Dedifferentiated amniotic fluid mesenchymal stem cell (primary cell): ENCODE measurements around the gene GNG13.
"Not testable (repeated sequence)": the region's sequence is repeated elsewhere in the genome, so short reads cannot be mapped to it uniquely, and the experiment has no call there.

Experiments used
- DNase-seq: peaks from one replicate; pipeline ENCODE4 v3.0.0-alpha.2; 2016; ENCODE audit errors: extremely low spot score

GNG13 gene, protein sequence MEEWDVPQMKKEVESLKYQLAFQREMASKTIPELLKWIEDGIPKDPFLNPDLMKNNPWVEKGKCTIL

DNA sequence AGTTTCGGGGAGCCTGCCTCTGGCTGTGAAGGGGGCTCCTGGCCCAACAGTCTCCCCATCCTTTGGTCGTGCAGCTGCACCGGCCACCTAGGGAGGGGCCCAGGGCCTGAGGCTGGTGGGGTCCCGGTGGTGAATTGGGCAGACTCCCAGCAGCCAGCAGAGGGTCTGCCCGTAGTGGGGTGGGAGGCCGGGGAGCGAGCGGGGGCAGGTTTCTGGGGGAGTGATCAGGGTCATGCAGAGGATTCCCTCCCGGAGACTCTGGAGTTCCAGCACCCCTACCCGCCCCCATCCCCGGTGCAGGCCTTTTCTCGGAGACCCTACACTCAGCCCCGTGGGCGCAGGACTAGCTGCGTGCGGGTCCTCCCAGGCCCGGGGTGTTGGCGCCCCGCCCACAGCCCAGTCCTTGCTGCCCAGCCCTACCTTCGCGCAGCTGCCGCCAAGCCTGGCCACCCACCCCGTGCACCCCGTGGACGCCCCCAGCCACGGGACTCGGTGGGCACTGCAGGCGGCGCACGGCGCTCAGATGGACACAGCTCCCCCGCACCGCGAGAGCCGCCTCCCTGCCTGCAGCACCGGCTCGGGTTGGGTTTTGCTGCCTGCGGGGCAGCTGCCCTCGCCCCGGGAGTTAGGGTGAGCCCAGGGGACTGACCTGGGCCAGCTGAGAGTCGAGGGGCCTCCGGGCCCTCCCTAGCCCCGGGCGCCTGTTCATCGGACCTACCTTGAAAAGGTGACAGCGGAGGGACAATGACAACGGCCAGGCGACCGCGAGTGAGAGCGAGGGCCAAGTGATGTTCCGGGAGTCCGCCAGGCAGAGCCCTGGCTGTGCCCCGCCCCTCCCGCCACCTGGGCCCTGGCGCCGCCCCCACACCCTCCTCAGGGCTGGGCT is at the start of gene GNG13:
TSS of gene GNG13 (minus strand) at position 787 of the 886 bp plus-strand sequence. CDS start 1,657 bp downstream, outside the sequence.
- DNase-seq, result no peak

DNA sequence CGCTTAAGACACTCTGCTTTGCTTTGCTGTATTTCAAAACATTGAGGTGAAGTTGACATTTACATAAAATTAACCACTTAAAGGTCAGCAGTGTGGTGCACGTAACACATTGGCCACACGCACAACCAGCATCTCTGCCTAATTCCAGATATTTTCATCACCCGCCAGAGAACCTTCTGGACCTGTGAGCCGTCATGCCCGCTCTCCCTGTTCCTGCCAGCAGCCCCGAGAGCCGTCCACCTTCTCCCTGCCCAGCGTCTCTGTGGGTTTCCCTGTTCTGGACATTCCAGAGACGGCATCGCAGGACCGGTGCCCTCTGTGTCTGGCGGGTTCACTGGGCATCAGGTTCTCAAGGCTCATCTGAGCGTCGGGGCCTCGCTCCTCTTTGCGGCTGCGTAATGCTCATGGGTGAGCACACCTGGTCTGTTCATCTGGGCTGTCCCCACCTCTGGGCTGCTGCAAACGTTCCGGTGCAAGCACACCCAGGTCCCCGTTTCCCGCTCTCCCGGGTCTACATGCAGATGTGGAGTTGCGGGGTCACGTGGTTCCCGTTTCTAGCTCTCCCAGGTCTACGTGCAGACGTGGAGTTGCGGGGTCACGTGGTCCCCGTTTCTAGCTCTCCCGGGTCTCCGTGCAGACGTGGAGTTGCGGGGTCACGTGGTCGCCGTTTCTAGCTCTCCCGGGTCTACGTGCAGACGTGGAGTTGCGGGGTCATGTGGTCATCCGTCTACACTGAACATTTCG is 48.1 kb upstream of the GNG13 start:
- DNase-seq, result no peak

DNA sequence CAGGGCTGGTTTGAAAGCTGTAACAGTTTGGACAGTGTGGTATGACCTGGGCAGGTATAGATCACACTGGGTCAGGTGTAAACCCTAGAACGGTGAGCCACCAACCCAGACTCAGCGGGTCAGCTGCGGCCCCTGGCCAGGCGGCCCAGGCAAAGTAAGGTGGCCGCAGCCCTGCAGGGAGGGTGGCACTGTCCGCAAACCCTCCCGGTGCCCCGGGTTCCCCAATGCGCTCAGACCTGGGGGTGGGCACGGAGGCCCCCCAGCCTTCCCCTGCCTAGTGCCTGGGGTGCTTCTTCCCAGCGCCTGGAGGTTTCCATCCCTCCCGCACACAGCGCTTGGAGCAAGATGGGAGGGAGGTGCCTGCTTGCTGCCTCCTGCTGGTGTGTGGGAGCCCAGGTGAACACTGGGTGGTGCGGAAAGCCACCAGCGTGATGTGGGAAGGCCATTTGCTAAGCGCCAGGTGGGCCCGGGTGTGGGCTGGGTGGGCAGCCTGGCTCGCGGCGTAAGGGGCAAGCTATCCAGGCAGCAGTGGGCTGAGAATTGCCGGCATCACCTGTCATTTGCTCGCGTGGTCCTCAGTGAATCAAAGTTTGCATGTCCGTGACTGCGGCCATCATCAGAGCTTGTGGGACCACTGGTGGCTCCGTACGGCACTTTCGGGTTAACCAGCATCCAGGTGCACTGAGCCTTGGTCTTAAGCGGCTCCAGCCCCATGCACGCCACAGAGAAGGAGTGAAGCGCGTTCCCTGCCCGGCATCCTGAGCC is 47.3 kb upstream of the GNG13 start:
- no peak for DNase-seq

- no peak for DNase-seq
Measured at GRCh38 chr16:847151-847550, 46.6 kb upstream of the GNG13 start.

DNA sequence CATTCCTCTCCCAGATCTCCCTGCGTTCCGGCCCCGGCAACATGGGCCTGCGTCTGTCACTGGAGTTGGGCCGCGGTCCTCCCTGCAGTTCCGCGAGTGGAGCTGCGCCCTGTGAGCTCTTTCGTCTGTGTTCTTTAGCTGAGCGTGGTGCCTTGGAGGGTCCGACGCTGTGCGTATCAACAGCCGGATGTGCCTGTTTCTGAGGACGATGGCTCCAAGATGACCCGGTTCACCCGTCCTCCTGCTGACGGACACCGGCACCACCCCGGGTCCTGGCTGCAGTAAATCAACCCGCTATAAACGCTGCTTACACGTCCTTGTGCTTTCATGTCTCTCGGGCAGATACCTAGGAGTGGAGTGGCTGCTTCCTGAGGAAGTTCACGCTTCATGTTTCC is 44.8 kb upstream of the GNG13 start:
- no peak for DNase-seq

GRCh38 chr16:844638-845350 is 44.3 kb upstream of the GNG13 start:
- DNase-seq, result no peak

GRCh38 chr16:843771-844170 is 43.2 kb upstream of the GNG13 start:
- DNase-seq, result no peak

- DNase-seq, result no peak
Measured at GRCh38 chr16:842711-843560, 42.4 kb upstream of the GNG13 start.

GRCh38 chr16:842061-842476 is 41.5 kb upstream of the GNG13 start:
- DNase-seq, result no peak

DNA sequence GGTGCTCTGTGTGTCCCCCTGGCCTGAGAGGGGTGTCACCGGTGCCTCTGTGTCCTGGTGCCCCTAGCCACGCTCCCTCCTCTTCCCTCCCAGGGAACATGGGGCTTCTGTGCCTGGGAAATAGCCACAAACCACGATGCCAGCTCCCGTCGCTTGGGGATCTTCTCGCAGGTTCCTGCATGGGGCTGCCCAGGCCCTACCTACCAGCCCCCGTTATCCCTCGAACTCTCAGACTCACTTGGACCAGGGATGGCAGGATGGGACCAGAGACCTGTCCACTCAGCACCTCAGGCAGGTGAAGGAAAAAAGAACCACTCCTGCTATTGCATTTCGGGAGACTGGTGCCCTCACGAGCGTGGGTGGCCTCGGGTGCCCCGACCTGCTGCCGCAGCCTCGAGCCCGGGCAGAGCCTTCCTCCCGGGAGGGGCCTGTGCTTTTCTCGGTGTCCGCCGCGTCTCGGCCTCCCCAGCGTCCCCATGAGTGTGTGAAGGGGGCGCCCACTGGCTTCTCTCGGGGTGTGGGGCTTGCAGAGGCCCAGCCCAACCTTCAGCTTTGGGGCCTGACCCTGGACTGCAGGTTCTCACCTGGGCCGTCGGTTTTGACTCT is 41.0 kb upstream of the GNG13 start:
- DNase-seq, result no peak

DNA sequence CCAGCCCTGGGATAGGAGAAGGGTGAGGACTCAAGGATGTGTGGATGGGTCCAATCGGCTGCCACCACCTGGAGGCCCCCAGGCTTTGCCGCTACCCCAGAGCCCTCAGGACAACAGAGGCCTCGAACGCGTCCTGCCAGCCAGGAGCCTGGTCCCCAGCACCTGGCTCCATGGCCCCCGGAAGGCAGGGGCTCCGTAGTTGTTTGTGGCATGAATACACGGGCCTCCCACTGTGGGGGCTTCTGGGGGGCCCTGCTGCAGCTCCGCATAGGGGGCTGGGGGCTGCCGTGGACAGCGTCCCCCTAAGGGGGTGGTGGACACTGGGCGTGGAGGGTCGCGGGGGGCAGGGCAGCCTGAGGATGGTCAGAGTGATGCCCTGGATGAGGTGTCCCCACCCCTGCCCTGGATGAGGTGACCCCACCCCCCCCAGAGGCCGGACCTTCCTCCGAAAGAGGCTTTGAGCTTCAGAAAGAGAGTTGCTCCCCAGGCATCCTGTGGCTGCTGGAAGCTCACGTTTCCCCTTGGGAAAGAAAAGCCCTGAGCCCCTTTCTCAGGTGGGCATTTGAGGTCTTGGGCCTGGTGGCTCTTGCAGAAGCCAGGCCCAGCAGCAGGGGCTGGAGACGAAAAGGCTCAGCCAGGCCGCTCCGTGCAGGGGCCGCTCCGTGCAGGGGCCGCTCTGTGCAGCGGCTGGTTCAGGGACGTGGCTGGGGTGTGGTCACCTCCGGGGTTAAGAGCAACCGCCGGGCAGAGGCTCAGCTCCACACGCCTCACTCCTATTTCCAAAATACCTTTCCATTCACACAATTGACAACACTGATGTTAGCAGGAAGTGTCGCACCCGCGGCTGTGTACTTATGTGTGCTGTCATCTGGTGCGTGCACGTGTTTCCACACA is 40.3 kb upstream of the GNG13 start:
- DNase-seq, result no peak

- DNase-seq, result no peak
Measured at GRCh38 chr16:839643-840408, 39.3 kb upstream of the GNG13 start.

DNA sequence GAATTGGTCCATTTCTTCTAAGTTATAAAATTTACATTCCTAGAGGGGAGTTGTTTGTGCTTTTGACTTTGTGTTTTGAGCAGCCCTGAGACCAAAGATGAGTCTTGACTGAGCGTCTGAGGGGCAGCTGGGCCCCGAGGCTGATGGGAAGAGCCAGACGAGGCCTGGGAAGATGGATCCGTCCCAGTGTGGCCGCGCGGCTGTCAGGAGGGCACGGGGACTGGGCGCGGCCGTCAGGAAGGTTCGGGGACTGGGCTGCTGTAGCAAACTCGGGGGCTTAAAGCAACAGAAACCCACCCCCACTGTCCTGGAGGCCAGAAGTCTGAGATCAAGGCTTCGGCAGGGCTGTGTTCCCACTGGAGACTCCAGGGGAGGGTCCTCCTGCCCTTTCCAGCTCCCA is 38.2 kb upstream of the GNG13 start:
- no peak for DNase-seq

- not testable (repeated sequence) for DNase-seq
Measured at GRCh38 chr16:836822-837221, 36.3 kb upstream of the GNG13 start.

DNA sequence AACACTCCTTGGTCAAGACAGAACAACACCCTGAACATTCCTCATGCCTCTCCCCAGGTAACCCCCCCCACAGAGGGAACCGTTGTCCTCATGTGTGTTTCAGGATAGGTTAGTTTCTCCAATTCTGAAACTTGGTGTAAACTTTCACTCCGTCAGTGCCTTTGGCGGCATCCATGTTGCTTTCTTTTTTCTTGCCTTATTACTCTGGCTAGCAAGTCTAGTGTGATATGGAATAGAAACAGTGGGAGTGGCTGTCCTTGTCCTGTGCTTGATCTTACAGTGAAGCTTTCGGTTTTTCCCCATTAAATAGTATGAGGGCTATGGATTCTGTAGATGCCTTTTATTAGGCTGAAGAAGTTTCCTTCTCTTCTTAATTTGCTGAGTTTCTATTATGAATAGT is 35.7 kb upstream of the GNG13 start:
- DNase-seq, result no peak

DNA sequence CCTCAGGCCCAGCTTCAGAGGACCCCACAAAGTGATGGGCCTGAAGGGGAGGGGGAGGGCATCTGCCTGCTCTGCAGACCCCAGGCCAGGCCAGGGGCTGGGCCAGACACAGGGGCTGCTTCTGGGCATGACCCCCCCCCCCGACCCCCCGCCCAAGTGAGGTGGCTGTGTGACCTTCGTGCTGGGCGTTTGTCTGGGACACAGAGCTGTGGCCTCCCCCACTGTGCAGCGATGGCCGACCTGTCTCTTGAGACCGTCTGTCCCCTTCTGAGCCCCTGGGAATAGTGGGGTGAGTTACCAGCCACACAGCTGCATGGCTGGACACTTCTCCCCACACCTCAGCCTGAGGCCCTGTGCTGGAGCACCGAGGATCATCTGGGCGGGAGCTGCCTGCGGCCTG is 34.8 kb upstream of the GNG13 start:
- no peak for DNase-seq

DNA sequence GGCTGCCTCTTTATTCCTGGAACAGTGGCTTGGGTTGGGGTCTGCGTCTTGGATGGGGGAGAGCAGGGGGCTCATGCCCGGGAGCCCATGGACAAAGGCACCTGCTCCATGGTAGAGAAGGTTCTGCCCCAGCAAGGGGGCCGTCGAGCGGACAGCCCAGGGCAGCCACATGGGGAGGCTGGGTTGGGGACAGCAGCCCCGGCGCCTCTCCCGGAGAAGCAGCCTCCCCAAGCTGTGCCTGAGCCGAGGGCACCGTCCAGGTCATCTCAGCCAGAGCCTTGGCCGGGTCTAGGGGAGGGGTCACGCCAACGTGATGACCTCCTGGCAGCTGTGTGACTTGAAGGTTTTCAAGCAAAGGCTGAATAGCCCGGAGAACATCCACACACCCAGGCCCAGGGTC is 32.9 kb upstream of the GNG13 start:
- DNase-seq, result no peak

- DNase-seq, result no peak
Measured at GRCh38 chr16:832652-833336, 32.3 kb upstream of the GNG13 start.
